GM21526 (cell line): ENCODE measurements around the gene NHLRC1.

Experiments used
- ATAC-seq: cut with Tn5 transposase; IDR thresholded peaks from one replicate; pipeline ENCODE4 v1.9.1; 2021; ENCODE audit warnings: moderate library complexity; ENCODE audit not compliant: unreplicated experiment, low FRiP score

Gene NHLRC1

GRCh38 chr6:18088419-18089296, 33.8 kb downstream of the NHLRC1 start:
- no peak for ATAC-seq

GRCh38 chr6:18087396-18088165, 34.9 kb downstream of the NHLRC1 start:
- ATAC-seq, result no peak

GRCh38 chr6:18081025-18081668, 41.3 kb downstream of the NHLRC1 start:
- ATAC-seq, result no peak

GRCh38 chr6:18080544-18080943, 41.9 kb downstream of the NHLRC1 start:
- ATAC-seq, result no peak

GRCh38 chr6:18078866-18079265, 43.6 kb downstream of the NHLRC1 start:
- no peak for ATAC-seq

- ATAC-seq, result no peak
These were observed 46.2 kb downstream of the NHLRC1 start for GRCh38 chr6:18076231-18076630.

GRCh38 chr6:18072841-18073240, 49.6 kb downstream of the NHLRC1 start:
- no peak for ATAC-seq

- ATAC-seq, result no peak
These were observed 52.0 kb downstream of the NHLRC1 start for GRCh38 chr6:18070486-18070885.
